ENCODE measurements around the gene TMPRSS4.

The TMPRSS4 gene

DNA sequence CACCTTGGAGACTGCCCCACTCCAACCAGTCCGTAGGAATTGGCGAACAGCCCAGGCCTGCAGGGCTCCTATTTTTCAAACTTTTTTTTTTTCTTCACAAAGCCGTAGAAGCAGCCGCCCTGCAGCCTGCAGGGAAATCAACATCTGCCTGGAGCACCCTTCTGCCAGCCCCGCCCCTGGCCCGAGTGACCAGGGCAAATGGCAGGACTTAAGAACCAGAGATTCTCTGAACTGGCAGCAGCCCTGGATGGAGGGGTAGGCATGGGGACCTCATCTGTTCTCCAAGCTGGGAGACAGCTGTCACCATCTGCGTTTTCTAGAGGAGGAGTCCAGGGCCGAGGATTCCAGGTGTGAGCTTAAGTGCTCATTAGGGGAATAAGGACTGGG is 94.0 kb downstream of the TMPRSS4 start:
- Histone ChIP-seq H3K27ac (no peak overlapping the region), H3K27me3 (ENCODE audit: insufficient read depth, low read depth, severe bottlenecking) (no peaks in the 10 kb centered on the region), H3K36me3 (no peaks in the 10 kb centered on the region), H3K4me3 (ENCODE audit: low read depth, low read length) (no peak overlapping the region), H3K9me3 (ENCODE audit: severe bottlenecking) (no peaks in the 10 kb centered on the region)
- TF ChIP-seq, protein P1, sequence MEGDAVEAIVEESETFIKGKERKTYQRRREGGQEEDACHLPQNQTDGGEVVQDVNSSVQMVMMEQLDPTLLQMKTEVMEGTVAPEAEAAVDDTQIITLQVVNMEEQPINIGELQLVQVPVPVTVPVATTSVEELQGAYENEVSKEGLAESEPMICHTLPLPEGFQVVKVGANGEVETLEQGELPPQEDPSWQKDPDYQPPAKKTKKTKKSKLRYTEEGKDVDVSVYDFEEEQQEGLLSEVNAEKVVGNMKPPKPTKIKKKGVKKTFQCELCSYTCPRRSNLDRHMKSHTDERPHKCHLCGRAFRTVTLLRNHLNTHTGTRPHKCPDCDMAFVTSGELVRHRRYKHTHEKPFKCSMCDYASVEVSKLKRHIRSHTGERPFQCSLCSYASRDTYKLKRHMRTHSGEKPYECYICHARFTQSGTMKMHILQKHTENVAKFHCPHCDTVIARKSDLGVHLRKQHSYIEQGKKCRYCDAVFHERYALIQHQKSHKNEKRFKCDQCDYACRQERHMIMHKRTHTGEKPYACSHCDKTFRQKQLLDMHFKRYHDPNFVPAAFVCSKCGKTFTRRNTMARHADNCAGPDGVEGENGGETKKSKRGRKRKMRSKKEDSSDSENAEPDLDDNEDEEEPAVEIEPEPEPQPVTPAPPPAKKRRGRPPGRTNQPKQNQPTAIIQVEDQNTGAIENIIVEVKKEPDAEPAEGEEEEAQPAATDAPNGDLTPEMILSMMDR (IDR thresholded peaks at IDR 0.05; ENCODE audit: low read depth, low read length) = no peak
- no peak for DNase-seq

Measured in WERI-Rb-1 (cell line).